ENCODE data around the gene PCDHGA3.
A peak's percentile ranks its signal among the peaks of the same experiment; 100 is the strongest.
"Not testable (repeated sequence)": the region's sequence is repeated elsewhere in the genome, so short reads cannot be mapped to it uniquely, and the experiment has no call there.

Gene PCDHGA3

GRCh38 chr5:141343242-141343952 lies at the start of gene PCDHGA3:
TSS of gene PCDHGA3 (plus strand) at chr5:141343829. CDS start at chr5:141344034, 205 bp downstream.
- no peak for DNase-seq

- no peak for DNase-seq
These were observed 45.3 kb upstream of the PCDHGA3 start for GRCh38 chr5:141298376-141298775.

- no peak for DNase-seq
These were observed 39.9 kb upstream of the PCDHGA3 start, which contains the start of gene SLC25A2 for GRCh38 chr5:141303756-141304155. TSS of gene SLC25A2 (minus strand) at chr5:141304049. CDS start at chr5:141303865, 184 bp downstream.

- DNase-seq, result no peak
These were observed 37.0 kb upstream of the PCDHGA3 start for GRCh38 chr5:141306630-141307029.

GRCh38 chr5:141313711-141314110 lies 29.9 kb upstream of the PCDHGA3 start:
- no peak for DNase-seq

GRCh38 chr5:141316963-141317362 lies 26.7 kb upstream of the PCDHGA3 start:
- not testable (repeated sequence) for DNase-seq

GRCh38 chr5:141319202-141319601 lies 24.4 kb upstream of the PCDHGA3 start:
- DNase-seq, result no peak

- no peak for DNase-seq
These were observed 23.9 kb upstream of the PCDHGA3 start for GRCh38 chr5:141319699-141320098.

- DNase-seq, result peak; percentile 91 to 94
These were observed 23.1 kb upstream of the PCDHGA3 start, which contains the start of gene TAF7 for GRCh38 chr5:141320225-141321169. TSS of gene TAF7 (minus strand) at chr5:141320784. CDS start at chr5:141320044, 740 bp downstream.

GRCh38 chr5:141322261-141322660 lies 21.4 kb upstream of the PCDHGA3 start:
- DNase-seq, result no peak

GRCh38 chr5:141326088-141326854 lies 17.4 kb upstream of the PCDHGA3 start:
- DNase-seq, result no peak

- no peak for DNase-seq
These were observed 15.4 kb upstream of the PCDHGA3 start for GRCh38 chr5:141328231-141328630.

- peak in 1 of 2 experiments; percentile 26 for DNase-seq
These were observed 13.1 kb upstream of the PCDHGA3 start, which contains the start of gene PCDHGA1 for GRCh38 chr5:141330299-141331080. TSS of gene PCDHGA1 (plus strand) at chr5:141330514.

- not testable (repeated sequence) for DNase-seq
These were observed 11.1 kb upstream of the PCDHGA3 start for GRCh38 chr5:141332571-141332970.

GRCh38 chr5:141338538-141339306 lies 4.9 kb upstream of the PCDHGA3 start, which contains the start of gene PCDHGA2:
TSS of gene PCDHGA2 (plus strand) at chr5:141338760.
- DNase-seq, result no peak

- not testable (repeated sequence) for DNase-seq
These were observed 2.8 kb upstream of the PCDHGA3 start for GRCh38 chr5:141340781-141341354.

GRCh38 chr5:141342773-141343172 lies 856 bp upstream of the PCDHGA3 start:
- DNase-seq, result no peak

- no peak for DNase-seq
These were observed 379 bp downstream of the PCDHGA3 start for GRCh38 chr5:141343953-141344463.

- no peak for DNase-seq
These were observed 1.7 kb downstream of the PCDHGA3 start for GRCh38 chr5:141345327-141345726.

- DNase-seq, result not testable (repeated sequence)
These were observed 2.4 kb downstream of the PCDHGA3 start for GRCh38 chr5:141346017-141346416.

All from SW 1271 (cell line).